ENCODE data around the gene CCNG2. TPM values are rescaled to one million over a fixed set of nuclear protein-coding genes. Genes with fewer than 3 reads are reported as not detected.

CCNG2 gene
- total and polyA plus RNA-seq, 2 of the 13 experiments (the other 11 are each of a cell fraction or from before 2014, with no cell fraction given) = 3.9 to 11.5 TPM

GRCh38 chr4:77181720-77182119, 24.7 kb downstream of the CCNG2 start (continued):
- TF ChIP-seq, protein P1, sequence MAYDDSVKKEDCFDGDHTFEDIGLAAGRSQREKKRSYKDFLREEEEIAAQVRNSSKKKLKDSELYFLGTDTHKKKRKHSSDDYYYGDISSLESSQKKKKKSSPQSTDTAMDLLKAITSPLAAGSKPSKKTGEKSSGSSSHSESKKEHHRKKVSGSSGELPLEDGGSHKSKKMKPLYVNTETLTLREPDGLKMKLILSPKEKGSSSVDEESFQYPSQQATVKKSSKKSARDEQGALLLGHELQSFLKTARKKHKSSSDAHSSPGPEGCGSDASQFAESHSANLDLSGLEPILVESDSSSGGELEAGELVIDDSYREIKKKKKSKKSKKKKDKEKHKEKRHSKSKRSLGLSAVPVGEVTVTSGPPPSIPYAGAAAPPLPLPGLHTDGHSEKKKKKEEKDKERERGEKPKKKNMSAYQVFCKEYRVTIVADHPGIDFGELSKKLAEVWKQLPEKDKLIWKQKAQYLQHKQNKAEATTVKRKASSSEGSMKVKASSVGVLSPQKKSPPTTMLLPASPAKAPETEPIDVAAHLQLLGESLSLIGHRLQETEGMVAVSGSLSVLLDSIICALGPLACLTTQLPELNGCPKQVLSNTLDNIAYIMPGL (CRISPR knock-in tag; IDR thresholded peaks at IDR 0.05; ENCODE audit: borderline replicate concordance in 1 of 2, low read depth in 1 of 2) = no peak

DNA sequence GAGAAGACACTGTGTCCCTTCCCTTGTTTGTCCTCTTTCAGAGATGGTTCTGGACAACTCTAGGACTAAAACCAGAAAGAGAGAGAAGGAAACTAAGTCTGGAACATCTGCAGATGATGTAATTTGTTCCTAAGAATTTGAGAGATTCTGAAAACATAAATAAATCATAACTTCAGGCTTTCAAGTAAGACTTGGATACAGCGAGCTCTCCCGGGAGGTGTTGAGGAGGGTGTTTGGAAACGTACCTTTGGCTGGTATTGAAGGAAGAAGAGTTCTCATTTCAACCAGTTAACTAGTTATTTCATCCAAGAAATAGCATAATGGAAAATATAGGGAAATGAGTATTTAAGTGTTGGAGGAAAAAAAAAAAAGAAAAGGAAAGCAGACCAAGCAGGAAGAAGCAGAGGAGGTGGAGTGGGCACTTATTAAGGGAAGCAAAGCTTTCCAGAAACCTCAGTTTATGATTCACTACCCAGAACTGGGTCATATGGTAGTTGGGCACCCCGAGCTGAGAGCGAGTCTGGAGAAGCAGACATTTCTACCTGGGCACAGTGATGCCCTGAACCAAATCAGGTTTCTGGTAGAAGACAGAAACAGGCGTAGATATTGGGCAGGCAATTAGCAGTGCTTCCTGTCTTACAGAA, 26.9 kb downstream of the CCNG2 start:
- Histone ChIP-seq H3K4me2 (ENCODE audit: low read depth, low read length) (no peak overlapping the region), H3K36me3 (replicated peaks in 1 of 2; ENCODE audit: control insufficient read depth in 1 of 2, insufficient read depth in 2 of 2, low read length in 2 of 2) (no peaks in the 10 kb centered on the region), H4K20me1 (ENCODE audit: insufficient read depth, low read length) (no peaks in the 10 kb centered on the region), H3K9ac (ENCODE audit: insufficient read depth, low read depth, low read length) (no peak overlapping the region), H3K4me1 (ENCODE audit: insufficient read depth, low read length) (no peaks in the 10 kb centered on the region), H3K9me3 (ENCODE audit: low read length) (no peaks in the 10 kb centered on the region), H3K27me3 (ENCODE audit: control insufficient read depth in 1 of 2, insufficient read depth in 2 of 2, low read length in 2 of 2) (peaks cover 2 to 4% of the 10 kb centered on the region in 2 experiments; a peak in 1 of 5 replicates), H3K4me3 (replicated peaks in 1 of 3; ENCODE audit: insufficient read depth in 1 of 3, low read depth in 2 of 3, low read length in 3 of 3) (no peak overlapping the region), H3K27ac (ENCODE audit: extremely low read length, insufficient read depth, low read length) (no peak overlapping the region), H2AFZ (ENCODE audit: low read length) (no peak overlapping the region), H3K79me2 (ENCODE audit: insufficient read depth, low read length) (no peaks in the 10 kb centered on the region)
- in situ Hi-C loops (cut with HindIII; ENCODE audit: extremely low pct_ligation_motif_present, low pct_unique_long_range_greater_than_20kb) = no loop called here
- no TSS peak for BruUV-seq (replicated peaks)
- FAIRE-seq (no peak), ATAC-seq (no peak), DNase-seq (ENCODE audit: low spot score) (no peak)
- 6% methylated on average over 6 of the region's 6 CpGs for WGBS (ENCODE audit: low lambda C conversion rate)
- ChIA-PET POLR2A (no interaction called here), CTCF (ENCODE audit: low intra/inter-chr PET ratio, low total read pairs) (no interaction called here)
- intact Hi-C loops (cut with micrococcal nuclease; ENCODE audit: unreplicated experiment) = no loop called here
- TF ChIP-seq GPBP1L1 (CRISPR knock-in tag; IDR thresholded peaks at IDR 0.05) = no peak
- no peak for TF ChIP-seq RAD21 (CRISPR knock-in tag; IDR thresholded peaks at IDR 0.05)
- TF ChIP-seq THAP7 (CRISPR knock-in tag; IDR thresholded peaks at IDR 0.05) = no peak
- TF ChIP-seq ZHX1 (CRISPR knock-in tag; IDR thresholded peaks at IDR 0.05; ENCODE audit: low read depth) = no peak
- no peak for TF ChIP-seq ELF1 (CRISPR knock-in tag; IDR thresholded peaks at IDR 0.05)
- no peak for TF ChIP-seq PBX3 (CRISPR knock-in tag; IDR thresholded peaks at IDR 0.05; ENCODE audit: borderline replicate concordance)
- no peak for TF ChIP-seq ASH2L (IDR thresholded peaks at IDR 0.05; ENCODE audit: insufficient read length, low read depth, low read length)
- TF ChIP-seq, protein P2, sequence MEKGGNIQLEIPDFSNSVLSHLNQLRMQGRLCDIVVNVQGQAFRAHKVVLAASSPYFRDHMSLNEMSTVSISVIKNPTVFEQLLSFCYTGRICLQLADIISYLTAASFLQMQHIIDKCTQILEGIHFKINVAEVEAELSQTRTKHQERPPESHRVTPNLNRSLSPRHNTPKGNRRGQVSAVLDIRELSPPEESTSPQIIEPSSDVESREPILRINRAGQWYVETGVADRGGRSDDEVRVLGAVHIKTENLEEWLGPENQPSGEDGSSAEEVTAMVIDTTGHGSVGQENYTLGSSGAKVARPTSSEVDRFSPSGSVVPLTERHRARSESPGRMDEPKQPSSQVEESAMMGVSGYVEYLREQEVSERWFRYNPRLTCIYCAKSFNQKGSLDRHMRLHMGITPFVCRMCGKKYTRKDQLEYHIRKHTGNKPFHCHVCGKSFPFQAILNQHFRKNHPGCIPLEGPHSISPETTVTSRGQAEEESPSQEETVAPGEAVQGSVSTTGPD (CRISPR knock-in tag; IDR thresholded peaks at IDR 0.05) = no peak
- no peak for TF ChIP-seq BORCS8-MEF2B (CRISPR knock-in tag; IDR thresholded peaks at IDR 0.05)
- TF ChIP-seq SPEN (CRISPR knock-in tag; IDR thresholded peaks at IDR 0.05; ENCODE audit: low read depth) = no peak

All from HepG2 (cell line).